K562 (cell line): Measurements from ENCODE around the gene PDE2A. TPM values are rescaled to one million over a fixed set of nuclear protein-coding genes. Genes with fewer than 3 reads are reported as not detected.

Experiments used
- POLR2AphosphoS5 ChIP-seq: IDR thresholded peaks from 2 replicates; pipeline ENCODE4 v1.6.1; 2011; ENCODE audit warnings: mild to moderate bottlenecking, low read depth, low read length, moderate library complexity; ENCODE audit not compliant: control insufficient read depth, insufficient read depth
- SMARCE1 ChIP-seq: fragments of 450-650 bp; IDR thresholded peaks from 2 replicates; pipeline ENCODE4 v1.7.1; 2016; ENCODE audit warnings: mild to moderate bottlenecking
- TFE3 ChIP-seq: fragments of 450-650 bp; formaldehyde crosslinking; IDR thresholded peaks from 2 replicates; pipeline ENCODE4 v1.4.0; 2020; ENCODE audit warnings: mild to moderate bottlenecking, mixed read lengths
- ZBTB2 ChIP-seq: fragments of 450-650 bp; IDR thresholded peaks from 2 replicates; pipeline ENCODE4 v1.6.1; 2016; ENCODE audit warnings: antibody characterized with exemption
- ZNF584 ChIP-seq: fragments of 200-800 bp; sonication (Bioruptor generic); IDR thresholded peaks from 2 replicates; pipeline ENCODE4 v1.6.1; 2016; ENCODE audit warnings: low read depth, mild to moderate bottlenecking, missing genetic modification characterization, missing compliant biosample characterization
- ZNF696 ChIP-seq: fragments of 250-450 bp; sonication (Bioruptor Pico); conservative IDR thresholded peaks from 2 replicates; pipeline ENCODE4 v1.4.0; 2020; ENCODE audit warnings: mild to moderate bottlenecking, moderate library complexity
- ZNF764 ChIP-seq: fragments of 250-450 bp; sonication (Bioruptor Pico); IDR thresholded peaks from 2 replicates; pipeline ENCODE4 v1.4.0; 2020; ENCODE audit warnings: low read depth, mild to moderate bottlenecking, moderate library complexity
- polyA plus RNA-seq, 8 experiments: library from polyadenylated mRNA; depleted of rRNA in 4 of 8; stranded (reverse) in 5 of 8; unstranded in 3 of 8; fragments of >200 nt; fragmentation: Nextera tagmentation in 2 of 8; fragmentation: Illumina TruSeq in 1 of 8; extraction: Ambion mirVana in 2 of 8; extraction: Trizol in 1 of 8; gene quantifications; 2 replicates each; pipeline versions ENCODE4 v1.2.1 to v1.2.3, GENCODE V29; 2011 to 2014; ENCODE audit warnings: inconsistent platforms in 1 of 8, missing spikeins in 1 of 8
- total RNA-seq, 7 experiments: library from RNA; depleted of rRNA in 6 of 7; stranded (reverse); fragments of >200 nt in 6 of 7; fragmentation: Illumina TruSeq in 2 of 7; extraction: Trizol in 2 of 7; gene quantifications; 2 replicates each; pipeline versions ENCODE4 v1.2.1 to v1.2.3, GENCODE V29; 2011 to 2021; ENCODE audit warnings: low replicate concordance in 1 of 7
- TF ChIP-seq, protein P1 (sequence below): sonication (generic); formaldehyde crosslinking; IDR thresholded peaks from 2 replicates; pipeline ENCODE4 v1.4.0; 2020; ENCODE audit warnings: mild to moderate bottlenecking, missing genetic modification reagents
- TF ChIP-seq, protein P2 (sequence below): sonication (generic); formaldehyde crosslinking; IDR thresholded peaks from 2 replicates; pipeline ENCODE4 v1.8.1; 2023; ENCODE audit warnings: mild to moderate bottlenecking, missing genetic modification reagents

Gene PDE2A
- total and polyA plus RNA-seq, 9 of the 15 experiments (the other 6 are each of a cell fraction or from before 2014, with no cell fraction given): 0.07 to 15.2 (median 1.6) TPM; not detected in 1

DNA sequence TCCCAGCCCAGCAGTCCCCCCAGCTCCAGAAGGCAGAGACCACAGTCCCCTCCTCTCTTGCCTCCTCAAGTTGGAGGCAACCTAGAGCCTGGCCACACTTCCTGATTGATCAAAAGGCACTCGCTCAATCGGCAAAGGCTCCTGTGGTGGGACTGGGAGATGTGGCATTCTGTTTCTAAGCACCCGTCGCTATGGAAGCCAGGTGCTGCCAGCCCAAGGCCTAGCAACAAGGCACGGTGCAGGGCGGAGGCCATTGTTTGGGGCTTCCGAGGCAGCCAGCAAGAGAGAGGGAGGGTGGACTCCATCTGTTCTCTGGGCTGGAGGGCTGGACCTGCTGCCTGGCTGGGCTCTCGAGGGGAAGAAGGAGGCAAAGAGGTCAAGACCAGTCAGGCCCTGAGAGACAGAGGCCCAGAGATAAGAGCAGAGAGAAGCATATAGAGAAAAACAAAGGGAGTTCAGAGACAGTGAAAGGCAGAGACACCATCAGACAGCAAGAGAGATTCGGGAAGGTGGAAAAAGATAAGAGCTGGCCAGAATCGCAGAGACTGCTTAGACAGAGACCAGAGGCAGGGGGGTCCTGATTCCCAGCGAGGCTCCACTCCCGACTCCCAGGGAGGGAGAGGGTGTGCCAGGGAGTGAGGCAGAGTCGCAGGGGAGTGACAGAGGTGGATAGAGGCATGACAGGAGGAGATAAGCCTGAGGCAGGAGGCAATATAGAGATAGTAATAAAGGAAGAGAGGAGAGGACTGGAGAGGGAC, 21.2 kb downstream of the PDE2A start (continued):
- TF ChIP-seq, protein P1, sequence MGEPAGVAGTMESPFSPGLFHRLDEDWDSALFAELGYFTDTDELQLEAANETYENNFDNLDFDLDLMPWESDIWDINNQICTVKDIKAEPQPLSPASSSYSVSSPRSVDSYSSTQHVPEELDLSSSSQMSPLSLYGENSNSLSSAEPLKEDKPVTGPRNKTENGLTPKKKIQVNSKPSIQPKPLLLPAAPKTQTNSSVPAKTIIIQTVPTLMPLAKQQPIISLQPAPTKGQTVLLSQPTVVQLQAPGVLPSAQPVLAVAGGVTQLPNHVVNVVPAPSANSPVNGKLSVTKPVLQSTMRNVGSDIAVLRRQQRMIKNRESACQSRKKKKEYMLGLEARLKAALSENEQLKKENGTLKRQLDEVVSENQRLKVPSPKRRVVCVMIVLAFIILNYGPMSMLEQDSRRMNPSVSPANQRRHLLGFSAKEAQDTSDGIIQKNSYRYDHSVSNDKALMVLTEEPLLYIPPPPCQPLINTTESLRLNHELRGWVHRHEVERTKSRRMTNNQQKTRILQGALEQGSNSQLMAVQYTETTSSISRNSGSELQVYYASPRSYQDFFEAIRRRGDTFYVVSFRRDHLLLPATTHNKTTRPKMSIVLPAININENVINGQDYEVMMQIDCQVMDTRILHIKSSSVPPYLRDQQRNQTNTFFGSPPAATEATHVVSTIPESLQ (CRISPR knock-in tag): no peak
- TF ChIP-seq TFE3 (CRISPR knock-in tag) (no peak), ZBTB2 (peak; percentile 66; the same call in 1 of the 2 replicates), ZNF584 (CRISPR knock-in tag) (no peak), ZNF696 (CRISPR knock-in tag) (no peak), ZNF764 (CRISPR knock-in tag) (no peak), POLR2AphosphoS5 (no peak), SMARCE1 (peak; percentile 57; the same call in 1 of the 2 replicates)
- TF ChIP-seq, protein P2, sequence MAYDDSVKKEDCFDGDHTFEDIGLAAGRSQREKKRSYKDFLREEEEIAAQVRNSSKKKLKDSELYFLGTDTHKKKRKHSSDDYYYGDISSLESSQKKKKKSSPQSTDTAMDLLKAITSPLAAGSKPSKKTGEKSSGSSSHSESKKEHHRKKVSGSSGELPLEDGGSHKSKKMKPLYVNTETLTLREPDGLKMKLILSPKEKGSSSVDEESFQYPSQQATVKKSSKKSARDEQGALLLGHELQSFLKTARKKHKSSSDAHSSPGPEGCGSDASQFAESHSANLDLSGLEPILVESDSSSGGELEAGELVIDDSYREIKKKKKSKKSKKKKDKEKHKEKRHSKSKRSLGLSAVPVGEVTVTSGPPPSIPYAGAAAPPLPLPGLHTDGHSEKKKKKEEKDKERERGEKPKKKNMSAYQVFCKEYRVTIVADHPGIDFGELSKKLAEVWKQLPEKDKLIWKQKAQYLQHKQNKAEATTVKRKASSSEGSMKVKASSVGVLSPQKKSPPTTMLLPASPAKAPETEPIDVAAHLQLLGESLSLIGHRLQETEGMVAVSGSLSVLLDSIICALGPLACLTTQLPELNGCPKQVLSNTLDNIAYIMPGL: no peak
